GM12878 (cell line): Measurements from ENCODE around the gene PFKM. TPM values are rescaled to one million over a fixed set of nuclear protein-coding genes. Genes with fewer than 3 reads are reported as not detected.
"Not testable (repeated sequence)": the region's sequence is repeated elsewhere in the genome, so short reads cannot be mapped to it uniquely, and the experiment has no call there.

ENCODE experiments used
- ATAC-seq: fragments of 200-7000 bp; cut with Tn5 transposase; 3 replicates; pipeline ENCODE4 v1.9.1; 2020; ENCODE audit warnings: mild to moderate bottlenecking, moderate library complexity
- BruUV-seq: library from RNA; stranded (reverse); fragments of 400-500 nt; replicated peaks from 2 replicates; lab custom pipeline; 2021; lab: Mats Ljungman, UMichigan
- CTCF ChIA-PET: fragments of 300-600 bp; sonication (Branson Sonifier 250); formaldehyde crosslinking; extraction: SDS; loops from one replicate; lab custom pipeline; 2021; ENCODE audit warnings: inconsistent platforms; lab: Yijun Ruan, JAX
- POLR2A ChIA-PET: fragments of 350-600 bp; formaldehyde crosslinking; extraction: SDS; loops from one replicate; lab custom pipeline; 2021; ENCODE audit warnings: inconsistent platforms; lab: Charles Lee
- RAD21 ChIA-PET: fragments of 300-600 bp; sonication (Branson Sonifier 250); formaldehyde crosslinking; loops from one replicate; lab custom pipeline; 2023; ENCODE audit warnings: antibody characterized with exemption; ENCODE audit not compliant: unreplicated experiment; lab: Charles Lee
- SMC1A ChIA-PET: fragments of 300-600 bp; sonication (Branson Sonifier 250); formaldehyde crosslinking; loops from one replicate; lab custom pipeline; 2023; ENCODE audit not compliant: unreplicated experiment, uncharacterized antibody; lab: Charles Lee
- DNase-seq: peaks from one replicate; pipeline ENCODE4 v3.0.0-alpha.2; 2011; ENCODE audit warnings: low read depth, low spot score
- FAIRE-seq: peaks from 3 replicates; lab custom pipeline; 2011; peaks lifted over from hg19 to GRCh38; lab: Jason Lieb, UNC
- H2AFZ ChIP-seq: 2 replicates; pipeline ENCODE4 v1.6.0; 2011; ENCODE audit warnings: low read depth, low read length, control low read depth; ENCODE audit not compliant: control insufficient read depth
- H3K27ac ChIP-seq: 2 replicates; pipeline ENCODE4 v1.5.1; 2011; ENCODE audit warnings: control low read depth; ENCODE audit not compliant: control insufficient read depth, insufficient read depth
- H3K27me3 ChIP-seq, 2 experiments: replicated peaks in 1 of 2; 2 replicates each; pipeline versions ENCODE4 v1.6.0 to v1.6.1; 2011; ENCODE audit warnings: low read length in 1 of 2; ENCODE audit not compliant: control insufficient read depth in 2 of 2, insufficient read depth in 2 of 2
- H3K36me3 ChIP-seq, 2 experiments: 2 replicates each; pipeline ENCODE4 v1.5.1; 2011; ENCODE audit warnings: low read length in 1 of 2; ENCODE audit not compliant: control insufficient read depth in 2 of 2, insufficient read depth in 2 of 2
- H3K4me1 ChIP-seq: 2 replicates; pipeline ENCODE4 v1.6.1; 2011; ENCODE audit warnings: mild to moderate bottlenecking, low read length, moderate library complexity, mixed read lengths; ENCODE audit not compliant: control insufficient read depth, insufficient read depth
- H3K4me2 ChIP-seq: 2 replicates; pipeline ENCODE4 v1.6.0; 2011; ENCODE audit warnings: control low read depth; ENCODE audit not compliant: control insufficient read depth, insufficient read depth
- H3K4me3 ChIP-seq: fragments of 200-600 bp; sonication (generic); 2 replicates; pipeline ENCODE4 v1.5.1; 2016
- H3K79me2 ChIP-seq: 2 replicates; pipeline ENCODE4 v1.6.0; 2011; ENCODE audit warnings: low read length; ENCODE audit not compliant: control insufficient read depth, insufficient read depth
- H3K9ac ChIP-seq: 2 replicates; pipeline ENCODE4 v1.8.0; 2011; ENCODE audit warnings: low read length, control low read depth, mixed read lengths; ENCODE audit not compliant: control insufficient read depth, insufficient read depth
- H3K9me3 ChIP-seq: replicated peaks from 3 replicates; pipeline ENCODE4 v1.5.1; 2011; ENCODE audit warnings: mild to moderate bottlenecking, low read length; ENCODE audit not compliant: control insufficient read depth, insufficient read depth
- H4K20me1 ChIP-seq: 2 replicates; pipeline ENCODE4 v1.6.0; 2011; ENCODE audit not compliant: control insufficient read depth, insufficient read depth
- MTA2 ChIP-seq: fragments of 450-650 bp; IDR thresholded peaks from 2 replicates; pipeline ENCODE4 v1.6.1; 2016; ENCODE audit warnings: low read depth, mild to moderate bottlenecking, moderate library complexity
- MTA3 ChIP-seq: IDR thresholded peaks from 2 replicates; pipeline ENCODE4 v1.6.1; 2012; ENCODE audit warnings: low read length, inconsistent platforms, borderline replicate concordance
- WGBS: methylation state at CpG from one replicate; pipeline ENCODE4 v1.1.6; 2016; ENCODE audit warnings: low lambda C conversion rate; ENCODE audit not compliant: insufficient replicate concordance, insufficient coverage; ENCODE audit errors: missing lambda C conversion rate; 5-methylcytosine and 5-hydroxymethylcytosine counted together
- in situ Hi-C: fragments of 300-500 bp; cut with MboI; formaldehyde crosslinking; loops from 9 replicates; pipeline ENCODE4 v1.14.3; 2018; ENCODE audit warnings: mixed read lengths
- intact Hi-C: fragments of 100-400 bp; cut with micrococcal nuclease; formaldehyde crosslinking; loops from one replicate; pipeline ENCODE4 v1.14.2; 2022; ENCODE audit not compliant: unreplicated experiment
- polyA plus RNA-seq, 11 experiments: library from polyadenylated mRNA; depleted of rRNA in 4 of 11; unstranded in 6 of 11; stranded (reverse) in 5 of 11; fragments of >200 nt; fragmentation: Nextera tagmentation in 4 of 11; fragmentation: Illumina TruSeq in 1 of 11; extraction: Ambion mirVana in 4 of 11; extraction: Trizol in 1 of 11; gene quantifications; 1 replicate in 1 of 11; 2 replicates in 10 of 11; pipeline versions ENCODE4 v1.2.1 to v1.2.3, GENCODE V29; 2011 to 2016; ENCODE audit warnings: inconsistent platforms in 2 of 11, missing spikeins in 2 of 11, low read depth in 1 of 11
- total RNA-seq, 4 experiments: library from RNA; depleted of rRNA in 3 of 4; stranded (reverse); fragments of >200 nt in 3 of 4; fragmentation: Illumina TruSeq in 1 of 4; extraction: Trizol in 1 of 4; gene quantifications; 2 replicates each; pipeline versions ENCODE4 v1.2.1 to v1.2.3, GENCODE V29; 2013 to 2021

PFKM gene
- total and polyA plus RNA-seq, 10 of the 15 experiments (the other 5 are each of a cell fraction or from before 2014, with no cell fraction given) = 27.6 to 80.0 (median 55.8) TPM

- Histone ChIP-seq H3K9ac (no peak overlapping the region), H3K27ac (no peak overlapping the region), H2AFZ (no peak overlapping the region), H3K27me3 (no peaks in the 10 kb centered on the region), H3K4me3 (no peak overlapping the region), H3K36me3 (peaks cover 8 to 35% of the 10 kb centered on the region in 2 experiments), H3K4me1 (peaks cover 20% of the 10 kb centered on the region), H3K9me3 (no peaks in the 10 kb centered on the region), H3K79me2 (peaks cover 5% of the 10 kb centered on the region), H4K20me1 (no peaks in the 10 kb centered on the region), H3K4me2 (no peak overlapping the region)
- FAIRE-seq (no peak), DNase-seq (no peak), ATAC-seq (peak; percentile 54)
- in situ Hi-C loops = no loop called here
- WGBS = 80% methylated on average over 2 of the region's 2 CpGs
- POLR2A ChIA-PET = interaction anchor here (0.5 kb wide), 1 partner anchor 48 kb away, joined by 3 read pairs; no protein-coding TSS in a partner anchor
- TF ChIP-seq MTA3 = 0 out of 2 replicates have a peak, but pooled peaks have one; percentile 3
- TF ChIP-seq MTA2 = no peak
- SMC1A ChIA-PET = no interaction called here
- CTCF ChIA-PET = interaction anchor here (1.6 to 2.4 kb wide), 2 partner anchors 10 to 13 kb away, joined by 4 to 6 read pairs; no protein-coding TSS in a partner anchor
- no TSS peak for BruUV-seq
- intact Hi-C loops = loop anchor here (5.0 kb wide), 1 partner anchor 726 kb away; no protein-coding TSS in a partner anchor
- RAD21 ChIA-PET = interaction anchor here (1.1 kb wide), 1 partner anchor 188 kb away, joined by 3 read pairs; the partner anchor contains the start of gene TMEM106C
Measured at GRCh38 chr12:48151103-48151771, 32.1 kb downstream of the PFKM start.

- BruUV-seq, H3K4me3 ChIP-seq, in situ Hi-C loops, POLR2A ChIA-PET, H3K27ac ChIP-seq, H2AFZ ChIP-seq, intact Hi-C loops, FAIRE-seq, DNase-seq, ATAC-seq, H3K4me2 ChIP-seq, H4K20me1 ChIP-seq, H3K9ac ChIP-seq, H3K9me3 ChIP-seq, SMC1A ChIA-PET, H3K27me3 ChIP-seq: not testable (repeated sequence)
- Histone ChIP-seq H3K4me1 (peaks cover 31% of the 10 kb centered on the region), H3K36me3 (peaks cover 0 to 11% of the 10 kb centered on the region in 2 experiments; a peak in 3 of 4 replicates), H3K79me2 (peaks cover 17% of the 10 kb centered on the region)
- 100% methylated on average over 5 of the region's 5 CpGs for WGBS
- RAD21 ChIA-PET = interaction anchor here (3.0 kb wide), 1 partner anchor 51 kb away, joined by 13 read pairs; the partner anchor contains the start of gene SENP1
- CTCF ChIA-PET = interaction anchor here (1.7 kb wide), 1 partner anchor 9 kb away, joined by 4 read pairs; no protein-coding TSS in a partner anchor
Measured at GRCh38 chr12:48155786-48156185, 36.6 kb downstream of the PFKM start.
